Adrenal gland (tissue), 12 donors: Measurements from ENCODE around the gene DGKQ. TPM values are rescaled to one million over a fixed set of nuclear protein-coding genes. Genes with fewer than 3 reads are reported as not detected.

Experiments used
- DNase-seq, 7 donors: peaks; one replicate each; pipeline ENCODE4 v3.0.0-alpha.2; 2019 to 2020
- H3K27ac ChIP-seq, 5 donors: fragments of 200-600 bp; sonication (generic) in 4 of 5; 1 replicate in 3 of 5; 2 replicates in 2 of 5; pipeline versions ENCODE4 v1.5.1 to v1.8.0; 2016 to 2020; ENCODE audit warnings: mild to moderate bottlenecking in 1 of 5
- H3K27me3 ChIP-seq: fragments of 200-600 bp; 2 replicates; pipeline ENCODE4 v1.8.0; 2021
- H3K36me3 ChIP-seq, 2 donors: fragments of 200-600 bp; replicated peaks in 1 of 2; 1 replicate in 1 of 2; 2 replicates in 1 of 2; pipeline versions ENCODE4 v1.5.1 to v1.8.0; 2018 to 2022
- H3K4me1 ChIP-seq, 2 donors: fragments of 200-600 bp; replicated peaks in 1 of 2; 1 replicate in 1 of 2; 2 replicates in 1 of 2; pipeline versions ENCODE4 v1.5.1 to v1.8.0; 2018 to 2021
- H3K4me3 ChIP-seq, 4 donors: fragments of 200-600 bp; sonication (generic) in 3 of 4; one replicate each; pipeline ENCODE4 v1.5.1; 2016 to 2018
- H3K9me3 ChIP-seq, 3 donors: fragments of 200-600 bp; sonication (generic) in 1 of 3; replicated peaks in 1 of 3; 1 replicate in 2 of 3; 2 replicates in 1 of 3; pipeline versions ENCODE4 v1.5.1 to v1.8.0; 2016 to 2021
- CTCF ChIP-seq, 6 experiments: fragments of 450-650 bp in 4 of 6; fragments of 200-600 bp in 2 of 6; sonication (generic) in 1 of 6; IDR thresholded peaks; 1 replicate in 5 of 6; 2 replicates in 1 of 6; pipeline versions ENCODE4 v1.5.1 to v1.8.0; 2016 to 2021; ENCODE audit warnings: antibody characterized with exemption in 6 of 6, mild to moderate bottlenecking in 2 of 6, moderate library complexity in 1 of 6
- POLR2A ChIP-seq, 2 donors: fragments of 450-650 bp; IDR thresholded peaks; one replicate each; pipeline ENCODE4 v1.6.1; 2017; ENCODE audit warnings: antibody characterized with exemption in 2 of 2, mild to moderate bottlenecking in 2 of 2, moderate library complexity in 1 of 2
- WGBS, 4 donors: extraction: QIAGEN DNeasy Blood & Tissue Kit in 2 of 4; methylation state at CpG; one replicate each; pipeline versions ENCODE4 v1.1.5 to v1.1.7; 2013 to 2017; 5-methylcytosine and 5-hydroxymethylcytosine counted together
- intact Hi-C, 2 donors: fragments of 100-400 bp; cut with DNase I; formaldehyde crosslinking; loops; one replicate each; pipeline versions ENCODE4 v1.14.1 to v1.15.0; 2022 to 2023
- polyA plus RNA-seq, 3 donors: library from polyadenylated mRNA; stranded (reverse); fragments of 200-250 nt in 2 of 3; fragments of 350-450 nt in 1 of 3; fragmentation: Illumina TruSeq in 1 of 3; extraction: RNeasy Lipid Tissue Mini Kit (QIAGEN cat#74804) in 1 of 3; gene quantifications; one replicate each; pipeline ENCODE4 v1.2.3, GENCODE V29; 2013 to 2014
- total RNA-seq, 9 donors: library from RNA; depleted of rRNA in 4 of 9; stranded (reverse); fragments of >200 nt in 4 of 9; fragments of 120-200 nt in 1 of 9; fragmentation: NEBNext Ultra II Directional in 1 of 9; extraction: Animal tissue kit (Norgen Biotek cat#: 25700) in 1 of 9; gene quantifications; one replicate each; pipeline versions ENCODE4 v1.1.0 to v1.2.4, GENCODE V29; 2013 to 2023
- donor health status: healthy with polysubstance abuse.
- donor health status: Bipolar disorder and iron deficiency.
- donor health status: DM: yes; HTN: yes; CAD: no.
- donor health status: DM: no; HTN: no; CAD: no.
- donor health status: DM: no; HTN: no; CAD: no.
- donor health status: DM: yes; HTN: yes; CAD: no.

DGKQ gene
- total and polyA plus RNA-seq, 12 donors = 0.55 to 16.5 (median 12.5) TPM

GRCh38 chr4:960636-961350, 12.6 kb downstream of the DGKQ start:
- peaks cover 0 to 11% of the 10 kb centered on the region in 2 donors for H3K36me3 ChIP-seq
- H3K9me3 ChIP-seq = no peaks in the 10 kb centered on the region
- no peak for DNase-seq
- no peak overlapping the region for H3K4me3 ChIP-seq
- WGBS, 4 donors = 81 to 93% (median 88%) methylated on average over 8 to 35 of the region's 35 CpGs
- H3K27ac ChIP-seq = no peak overlapping the region
- TF ChIP-seq CTCF (IDR thresholded peaks at IDR 0.05) (no peak), POLR2A (IDR thresholded peaks at IDR 0.05) (no peak)
- H3K27me3 ChIP-seq = no peaks in the 10 kb centered on the region
- no peaks in the 10 kb centered on the region for H3K4me1 ChIP-seq
- intact Hi-C loops = no loop called here

GRCh38 chr4:960140-960635, 13.2 kb downstream of the DGKQ start:
- intact Hi-C loops = no loop called here
- WGBS, 4 donors = 81 to 94% (median 89%) methylated on average over 12 to 16 of the region's 16 CpGs
- Histone ChIP-seq H3K27me3 (no peaks in the 10 kb centered on the region), H3K36me3 (peaks cover 0 to 11% of the 10 kb centered on the region in 2 donors), H3K4me3 (no peak overlapping the region), H3K27ac (no peak overlapping the region), H3K9me3 (no peaks in the 10 kb centered on the region), H3K4me1 (no peaks in the 10 kb centered on the region)
- peak in 1 of 7 donors; percentile 12 for DNase-seq
- no peak for TF ChIP-seq POLR2A (IDR thresholded peaks at IDR 0.05)
- no peak for TF ChIP-seq CTCF (IDR thresholded peaks at IDR 0.05)

- peak in 3 of 7 donors; percentile 0 to 21 (median 9) for DNase-seq
- H3K4me1 ChIP-seq = no peaks in the 10 kb centered on the region
- peaks cover 0 to 11% of the 10 kb centered on the region in 2 donors for H3K36me3 ChIP-seq
- H3K27me3 ChIP-seq = no peaks in the 10 kb centered on the region
- no peak overlapping the region for H3K4me3 ChIP-seq
- WGBS, 4 donors = 83 to 89% (median 89%) methylated on average over 19 to 24 of the region's 24 CpGs; no CpG with 5 or more reads in 1 of the 4 donors
- H3K27ac ChIP-seq = no peak overlapping the region
- intact Hi-C loops = loop anchor here in 1 of 2 donors (10.0 kb wide), 1 partner anchor 75 kb away; no protein-coding TSS in a partner anchor
- H3K9me3 ChIP-seq = no peaks in the 10 kb centered on the region
- TF ChIP-seq POLR2A (IDR thresholded peaks at IDR 0.05) (no peak), CTCF (IDR thresholded peaks at IDR 0.05) (no peak)
Observed at GRCh38 chr4:959338-960139, 13.8 kb downstream of the DGKQ start.

GRCh38 chr4:958696-959337, 14.6 kb downstream of the DGKQ start:
- H3K27ac ChIP-seq = no peak overlapping the region
- no peaks in the 10 kb centered on the region for H3K9me3 ChIP-seq
- TF ChIP-seq CTCF (IDR thresholded peaks at IDR 0.05) = no peak
- DNase-seq = peak in 2 of 7 donors; percentile 0 to 13
- intact Hi-C loops = loop anchor here in 1 of 2 donors (10.0 kb wide), 1 partner anchor 74 kb away; no protein-coding TSS in a partner anchor
- H3K4me1 ChIP-seq = no peaks in the 10 kb centered on the region
- no peaks in the 10 kb centered on the region for H3K27me3 ChIP-seq
- H3K36me3 ChIP-seq = peaks cover 0 to 11% of the 10 kb centered on the region in 2 donors
- WGBS, 4 donors = 82 to 88% (median 84%) methylated on average over 15 to 17 of the region's 17 CpGs
- no peak overlapping the region for H3K4me3 ChIP-seq
